ENCODE results near the gene TRAFD1.

DNA sequence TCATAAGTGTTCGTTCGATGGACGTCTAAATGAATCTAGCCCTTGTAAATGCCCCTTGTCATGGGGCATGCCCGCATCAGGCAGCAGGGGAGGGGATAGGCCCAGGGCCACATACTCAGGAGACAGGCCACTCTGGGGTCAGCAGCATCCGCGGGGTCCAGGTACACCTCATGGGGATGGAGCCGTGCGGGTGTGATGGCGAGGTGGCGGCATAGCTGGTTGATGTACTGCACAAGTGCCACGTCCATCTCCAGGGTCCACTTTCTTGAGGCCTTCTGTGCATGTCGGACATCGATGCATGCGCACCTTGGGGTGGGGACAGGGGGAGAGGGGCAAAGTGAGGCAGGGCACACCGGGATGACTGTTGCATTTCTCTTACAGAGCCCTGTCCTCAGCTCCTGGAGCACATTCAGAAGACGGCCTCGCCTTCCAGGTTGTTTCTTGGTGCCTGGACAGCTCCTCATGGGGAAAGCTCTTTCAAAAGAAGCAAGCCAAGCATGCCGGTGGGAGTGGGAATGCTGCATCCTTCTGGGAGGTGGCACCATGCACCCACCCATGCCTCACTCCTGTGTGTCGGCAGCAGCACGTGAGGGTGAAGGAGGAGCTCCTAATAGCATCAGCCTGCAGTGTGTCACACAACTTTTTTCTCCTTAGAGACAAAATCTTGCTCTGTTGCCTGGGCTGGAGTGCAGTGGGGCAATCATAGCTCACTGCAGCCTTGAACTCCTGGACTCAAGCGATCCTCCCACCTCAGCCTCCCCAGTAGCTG, 47.4 kb downstream of the TRAFD1 start:
- TF ChIP-seq, protein P1, sequence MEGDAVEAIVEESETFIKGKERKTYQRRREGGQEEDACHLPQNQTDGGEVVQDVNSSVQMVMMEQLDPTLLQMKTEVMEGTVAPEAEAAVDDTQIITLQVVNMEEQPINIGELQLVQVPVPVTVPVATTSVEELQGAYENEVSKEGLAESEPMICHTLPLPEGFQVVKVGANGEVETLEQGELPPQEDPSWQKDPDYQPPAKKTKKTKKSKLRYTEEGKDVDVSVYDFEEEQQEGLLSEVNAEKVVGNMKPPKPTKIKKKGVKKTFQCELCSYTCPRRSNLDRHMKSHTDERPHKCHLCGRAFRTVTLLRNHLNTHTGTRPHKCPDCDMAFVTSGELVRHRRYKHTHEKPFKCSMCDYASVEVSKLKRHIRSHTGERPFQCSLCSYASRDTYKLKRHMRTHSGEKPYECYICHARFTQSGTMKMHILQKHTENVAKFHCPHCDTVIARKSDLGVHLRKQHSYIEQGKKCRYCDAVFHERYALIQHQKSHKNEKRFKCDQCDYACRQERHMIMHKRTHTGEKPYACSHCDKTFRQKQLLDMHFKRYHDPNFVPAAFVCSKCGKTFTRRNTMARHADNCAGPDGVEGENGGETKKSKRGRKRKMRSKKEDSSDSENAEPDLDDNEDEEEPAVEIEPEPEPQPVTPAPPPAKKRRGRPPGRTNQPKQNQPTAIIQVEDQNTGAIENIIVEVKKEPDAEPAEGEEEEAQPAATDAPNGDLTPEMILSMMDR (IDR thresholded peaks at IDR 0.05): no peak
- TF ChIP-seq POLR2A (IDR thresholded peaks at IDR 0.05): no peak
- TF ChIP-seq POLR2AphosphoS5 (IDR thresholded peaks at IDR 0.05): no peak

Data from suprapubic skin (tissue), 4 donors.